Measurements from ENCODE around the gene WWOX. TPM values are rescaled to one million over a fixed set of nuclear protein-coding genes. Genes with fewer than 3 reads are reported as not detected.

The WWOX gene
- total RNA-seq, 2 donors from 2014 or later = 30.0 to 35.4 TPM

DNA sequence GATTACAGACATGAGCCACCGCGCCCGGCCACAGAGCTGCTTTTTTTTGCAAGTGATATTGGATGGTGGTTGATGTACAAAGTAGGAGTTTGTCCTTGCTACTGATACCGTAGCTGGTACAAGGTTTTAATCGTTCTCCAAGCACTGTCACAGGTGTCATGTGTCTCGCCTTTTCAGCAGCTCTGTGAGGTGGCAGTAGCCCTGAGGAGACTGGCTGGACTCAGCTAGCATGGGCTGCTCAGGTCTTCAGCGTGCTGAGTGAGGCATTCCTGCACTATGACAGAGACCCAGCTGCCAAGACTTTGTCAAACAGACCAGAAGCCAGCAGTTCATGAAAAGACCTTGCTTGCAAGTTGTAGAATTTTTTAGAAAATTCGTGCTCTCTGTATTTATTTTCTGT, 7.2 kb downstream of the WWOX start:
- TF ChIP-seq, protein P1, sequence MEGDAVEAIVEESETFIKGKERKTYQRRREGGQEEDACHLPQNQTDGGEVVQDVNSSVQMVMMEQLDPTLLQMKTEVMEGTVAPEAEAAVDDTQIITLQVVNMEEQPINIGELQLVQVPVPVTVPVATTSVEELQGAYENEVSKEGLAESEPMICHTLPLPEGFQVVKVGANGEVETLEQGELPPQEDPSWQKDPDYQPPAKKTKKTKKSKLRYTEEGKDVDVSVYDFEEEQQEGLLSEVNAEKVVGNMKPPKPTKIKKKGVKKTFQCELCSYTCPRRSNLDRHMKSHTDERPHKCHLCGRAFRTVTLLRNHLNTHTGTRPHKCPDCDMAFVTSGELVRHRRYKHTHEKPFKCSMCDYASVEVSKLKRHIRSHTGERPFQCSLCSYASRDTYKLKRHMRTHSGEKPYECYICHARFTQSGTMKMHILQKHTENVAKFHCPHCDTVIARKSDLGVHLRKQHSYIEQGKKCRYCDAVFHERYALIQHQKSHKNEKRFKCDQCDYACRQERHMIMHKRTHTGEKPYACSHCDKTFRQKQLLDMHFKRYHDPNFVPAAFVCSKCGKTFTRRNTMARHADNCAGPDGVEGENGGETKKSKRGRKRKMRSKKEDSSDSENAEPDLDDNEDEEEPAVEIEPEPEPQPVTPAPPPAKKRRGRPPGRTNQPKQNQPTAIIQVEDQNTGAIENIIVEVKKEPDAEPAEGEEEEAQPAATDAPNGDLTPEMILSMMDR (conservative IDR thresholded peaks at IDR 0.05) = no peak
- no peak for DNase-seq
- Mint-ChIP-seq H3K36me3 (ENCODE audit: low read depth) (peaks cover 28% of the 10 kb centered on the region), H3K4me1 (peaks cover 2% of the 10 kb centered on the region), H3K4me3 (no peak overlapping the region), H3K27me3 (ENCODE audit: insufficient read depth) (no peaks in the 10 kb centered on the region), H3K9me3 (no peaks in the 10 kb centered on the region), H3K27ac (no peak overlapping the region)
- Histone ChIP-seq H3K27me3 (ENCODE audit: control insufficient read depth, insufficient read depth, low read length, poor library complexity, severe bottlenecking) (no peaks in the 10 kb centered on the region), H3K4me1 (ENCODE audit: control insufficient read depth, insufficient read depth, low read length) (no peaks in the 10 kb centered on the region), H3K4me3 (ENCODE audit: low read length) (no peak overlapping the region), H3K36me3 (ENCODE audit: control insufficient read depth, insufficient read depth, low read length) (peaks cover 5% of the 10 kb centered on the region), H3K27ac (ENCODE audit: low read depth, low read length) (no peak overlapping the region), H3K9ac (ENCODE audit: extremely low read depth, low read length, poor library complexity, severe bottlenecking) (no peak overlapping the region), H3K9me3 (ENCODE audit: control insufficient read depth, low read length) (no peaks in the 10 kb centered on the region)
- 84 to 93% methylated on average over 4 to 8 of the region's 8 CpGs for WGBS, 2 experiments (ENCODE audit: insufficient coverage in 1 of 2, insufficient read length in 1 of 2)

DNA sequence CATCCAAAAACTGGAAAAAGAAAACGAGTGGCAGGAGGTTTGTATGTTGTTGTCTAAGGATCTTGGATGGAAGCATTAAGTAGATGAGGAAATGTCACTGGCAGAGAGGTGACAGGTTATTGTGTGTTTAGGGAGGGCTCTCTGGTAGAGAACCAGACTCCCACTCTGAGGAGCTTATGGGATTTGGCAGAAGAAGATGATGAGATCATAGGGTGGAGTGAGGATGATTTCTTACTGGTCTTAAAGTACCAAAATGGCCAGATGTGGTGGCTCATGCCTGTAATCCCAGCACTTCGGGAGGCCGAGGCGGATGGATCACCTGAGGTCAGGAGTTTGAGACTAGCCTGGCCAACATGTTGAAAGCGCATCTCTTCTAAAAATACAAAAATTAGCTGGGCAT, 9.0 kb downstream of the WWOX start:
- Mint-ChIP-seq H3K36me3 (ENCODE audit: low read depth) (peaks cover 32% of the 10 kb centered on the region), H3K9me3 (no peaks in the 10 kb centered on the region), H3K4me1 (peaks cover 8% of the 10 kb centered on the region), H3K27ac (no peak overlapping the region), H3K4me3 (no peak overlapping the region), H3K27me3 (ENCODE audit: insufficient read depth) (no peaks in the 10 kb centered on the region)
- no peaks in the 10 kb centered on the region for H3K4me1 ChIP-seq (ENCODE audit: control insufficient read depth, insufficient read depth, low read length)
- no peaks in the 10 kb centered on the region for H3K9me3 ChIP-seq (ENCODE audit: control insufficient read depth, low read length)
- peaks cover 5% of the 10 kb centered on the region for H3K36me3 ChIP-seq (ENCODE audit: control insufficient read depth, insufficient read depth, low read length)
- 87 to 94% methylated on average over 3 to 5 of the region's 5 CpGs for WGBS, 2 experiments (ENCODE audit: insufficient coverage in 1 of 2, insufficient read length in 1 of 2)
- H3K27ac ChIP-seq (ENCODE audit: low read depth, low read length) = no peak overlapping the region
- no peaks in the 10 kb centered on the region for H3K27me3 ChIP-seq (ENCODE audit: control insufficient read depth, insufficient read depth, low read length, poor library complexity, severe bottlenecking)
- TF ChIP-seq, protein P1 (conservative IDR thresholded peaks at IDR 0.05) = no peak
- H3K4me3 ChIP-seq (ENCODE audit: low read length) = no peak overlapping the region
- no peak overlapping the region for H3K9ac ChIP-seq (ENCODE audit: extremely low read depth, low read length, poor library complexity, severe bottlenecking)
- no peak for DNase-seq

DNA sequence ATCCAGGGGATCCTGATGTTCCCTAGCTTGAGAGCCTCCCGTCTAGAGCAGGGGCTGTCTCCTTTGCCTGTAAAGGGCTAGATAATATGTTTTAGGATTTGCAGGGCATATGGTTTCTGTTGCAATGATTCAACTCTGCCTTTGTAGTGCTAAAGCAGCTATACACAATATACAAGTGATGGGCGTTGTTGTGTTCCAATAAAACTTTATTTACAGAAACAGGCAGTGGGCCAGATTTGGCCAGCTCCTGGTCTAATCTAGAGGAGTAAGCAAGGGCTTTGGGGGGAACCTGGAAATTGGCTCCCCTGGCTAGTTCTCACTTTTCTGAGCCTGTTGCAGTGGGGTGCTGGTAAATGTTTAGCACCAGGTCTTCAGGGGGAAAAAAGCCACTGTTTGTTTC, 13.8 kb downstream of the WWOX start:
- TF ChIP-seq, protein P1 (conservative IDR thresholded peaks at IDR 0.05) = no peak
- H3K9me3 Mint-ChIP-seq = no peaks in the 10 kb centered on the region
- Histone ChIP-seq H3K9me3 (ENCODE audit: control insufficient read depth, low read length) (no peaks in the 10 kb centered on the region), H3K9ac (ENCODE audit: extremely low read depth, low read length, poor library complexity, severe bottlenecking) (no peak overlapping the region), H3K4me3 (ENCODE audit: low read length) (no peak overlapping the region), H3K27me3 (ENCODE audit: control insufficient read depth, insufficient read depth, low read length, poor library complexity, severe bottlenecking) (no peaks in the 10 kb centered on the region), H3K36me3 (ENCODE audit: control insufficient read depth, insufficient read depth, low read length) (peaks cover 25% of the 10 kb centered on the region), H3K27ac (ENCODE audit: low read depth, low read length) (no peak overlapping the region), H3K4me1 (ENCODE audit: control insufficient read depth, insufficient read depth, low read length) (no peaks in the 10 kb centered on the region)
- peaks cover 53% of the 10 kb centered on the region for H3K36me3 Mint-ChIP-seq (ENCODE audit: low read depth)
- H3K4me1 Mint-ChIP-seq = peaks cover 8% of the 10 kb centered on the region
- H3K27me3 Mint-ChIP-seq (ENCODE audit: insufficient read depth) = no peaks in the 10 kb centered on the region
- WGBS, 2 experiments (ENCODE audit: insufficient coverage in 1 of 2, insufficient read length in 1 of 2) = 96% methylated on average over 2 of the region's 2 CpGs; no CpG with 5 or more reads in 1 of the 2 experiments
- DNase-seq = no peak
- H3K4me3 Mint-ChIP-seq = no peak overlapping the region
- no peak overlapping the region for H3K27ac Mint-ChIP-seq

All from endodermal cell (in vitro differentiated cells).